SK-N-SH (cell line): ENCODE measurements around the gene GALNT17.

Source experiments
- EP300 ChIP-seq, 2 experiments: IDR thresholded peaks; 2 replicates each; pipeline versions ENCODE4 v1.4.0 to v1.6.1; 2012; ENCODE audit warnings: borderline replicate concordance in 1 of 2, low read depth in 1 of 2, low read length in 1 of 2
- EZH2phosphoT487 ChIP-seq: fragments of 200-600 bp; sonication (generic); IDR thresholded peaks from 2 replicates; pipeline ENCODE4 v1.6.1; 2017; ENCODE audit warnings: low read depth, mixed run types, mild to moderate bottlenecking, antibody characterized with exemption, moderate library complexity, borderline replicate concordance
- FOXJ3 ChIP-seq: sonication (generic); formaldehyde crosslinking; IDR thresholded peaks from 2 replicates; pipeline ENCODE4 v1.5.1; 2020; ENCODE audit warnings: mild to moderate bottlenecking, missing genetic modification reagents
- MXI1 ChIP-seq: IDR thresholded peaks from 2 replicates; pipeline ENCODE4 v1.6.1; 2012; ENCODE audit warnings: mild to moderate bottlenecking, low read depth, low read length, improper control_type of control experiment
- POLR2AphosphoS5 ChIP-seq: IDR thresholded peaks from 2 replicates; pipeline ENCODE4 v1.6.1; 2012; ENCODE audit warnings: low read depth, low read length
- TCF12 ChIP-seq: IDR thresholded peaks from 2 replicates; pipeline ENCODE4 v1.4.0; 2012
- TF ChIP-seq, protein P1 (sequence below): fragments of 200-600 bp; sonication (generic); IDR thresholded peaks from 2 replicates; pipeline ENCODE4 v1.6.1; 2017; ENCODE audit warnings: antibody characterized with exemption, mild to moderate bottlenecking, moderate library complexity
- TF ChIP-seq, protein P2 (sequence below): IDR thresholded peaks from 2 replicates; pipeline ENCODE4 v1.6.1; 2012; ENCODE audit warnings: mild to moderate bottlenecking, low read depth, low read length, moderate library complexity

DNA sequence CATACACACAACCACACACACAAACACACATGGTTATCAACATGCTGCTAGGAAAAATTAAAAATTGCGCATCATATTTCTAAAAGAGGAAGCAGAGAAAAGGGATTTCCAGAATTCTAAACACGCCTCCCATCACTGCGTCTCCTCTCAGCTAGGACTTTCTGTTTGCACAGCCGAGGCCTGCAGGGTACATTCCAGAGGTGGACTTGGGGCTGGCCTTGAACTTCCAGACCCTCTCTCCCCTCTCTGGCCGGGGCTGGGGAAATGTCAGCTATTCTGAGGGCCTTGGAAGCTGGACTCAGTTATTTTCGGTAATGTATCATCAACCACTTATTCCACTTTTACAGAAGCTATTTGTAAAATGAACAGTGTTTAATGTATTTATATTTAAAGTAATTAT is 168.7 kb downstream of the GALNT17 start:
- no peak for TF ChIP-seq POLR2AphosphoS5
- TF ChIP-seq EP300 (IDR thresholded peaks at IDR 0.05; ENCODE audit: borderline replicate concordance in 1 of 2, low read depth in 1 of 2, low read length in 1 of 2): no peak
- TF ChIP-seq, protein P1, sequence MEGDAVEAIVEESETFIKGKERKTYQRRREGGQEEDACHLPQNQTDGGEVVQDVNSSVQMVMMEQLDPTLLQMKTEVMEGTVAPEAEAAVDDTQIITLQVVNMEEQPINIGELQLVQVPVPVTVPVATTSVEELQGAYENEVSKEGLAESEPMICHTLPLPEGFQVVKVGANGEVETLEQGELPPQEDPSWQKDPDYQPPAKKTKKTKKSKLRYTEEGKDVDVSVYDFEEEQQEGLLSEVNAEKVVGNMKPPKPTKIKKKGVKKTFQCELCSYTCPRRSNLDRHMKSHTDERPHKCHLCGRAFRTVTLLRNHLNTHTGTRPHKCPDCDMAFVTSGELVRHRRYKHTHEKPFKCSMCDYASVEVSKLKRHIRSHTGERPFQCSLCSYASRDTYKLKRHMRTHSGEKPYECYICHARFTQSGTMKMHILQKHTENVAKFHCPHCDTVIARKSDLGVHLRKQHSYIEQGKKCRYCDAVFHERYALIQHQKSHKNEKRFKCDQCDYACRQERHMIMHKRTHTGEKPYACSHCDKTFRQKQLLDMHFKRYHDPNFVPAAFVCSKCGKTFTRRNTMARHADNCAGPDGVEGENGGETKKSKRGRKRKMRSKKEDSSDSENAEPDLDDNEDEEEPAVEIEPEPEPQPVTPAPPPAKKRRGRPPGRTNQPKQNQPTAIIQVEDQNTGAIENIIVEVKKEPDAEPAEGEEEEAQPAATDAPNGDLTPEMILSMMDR: no peak
- TF ChIP-seq MXI1: no peak
- TF ChIP-seq TCF12: no peak
- TF ChIP-seq, protein P2, sequence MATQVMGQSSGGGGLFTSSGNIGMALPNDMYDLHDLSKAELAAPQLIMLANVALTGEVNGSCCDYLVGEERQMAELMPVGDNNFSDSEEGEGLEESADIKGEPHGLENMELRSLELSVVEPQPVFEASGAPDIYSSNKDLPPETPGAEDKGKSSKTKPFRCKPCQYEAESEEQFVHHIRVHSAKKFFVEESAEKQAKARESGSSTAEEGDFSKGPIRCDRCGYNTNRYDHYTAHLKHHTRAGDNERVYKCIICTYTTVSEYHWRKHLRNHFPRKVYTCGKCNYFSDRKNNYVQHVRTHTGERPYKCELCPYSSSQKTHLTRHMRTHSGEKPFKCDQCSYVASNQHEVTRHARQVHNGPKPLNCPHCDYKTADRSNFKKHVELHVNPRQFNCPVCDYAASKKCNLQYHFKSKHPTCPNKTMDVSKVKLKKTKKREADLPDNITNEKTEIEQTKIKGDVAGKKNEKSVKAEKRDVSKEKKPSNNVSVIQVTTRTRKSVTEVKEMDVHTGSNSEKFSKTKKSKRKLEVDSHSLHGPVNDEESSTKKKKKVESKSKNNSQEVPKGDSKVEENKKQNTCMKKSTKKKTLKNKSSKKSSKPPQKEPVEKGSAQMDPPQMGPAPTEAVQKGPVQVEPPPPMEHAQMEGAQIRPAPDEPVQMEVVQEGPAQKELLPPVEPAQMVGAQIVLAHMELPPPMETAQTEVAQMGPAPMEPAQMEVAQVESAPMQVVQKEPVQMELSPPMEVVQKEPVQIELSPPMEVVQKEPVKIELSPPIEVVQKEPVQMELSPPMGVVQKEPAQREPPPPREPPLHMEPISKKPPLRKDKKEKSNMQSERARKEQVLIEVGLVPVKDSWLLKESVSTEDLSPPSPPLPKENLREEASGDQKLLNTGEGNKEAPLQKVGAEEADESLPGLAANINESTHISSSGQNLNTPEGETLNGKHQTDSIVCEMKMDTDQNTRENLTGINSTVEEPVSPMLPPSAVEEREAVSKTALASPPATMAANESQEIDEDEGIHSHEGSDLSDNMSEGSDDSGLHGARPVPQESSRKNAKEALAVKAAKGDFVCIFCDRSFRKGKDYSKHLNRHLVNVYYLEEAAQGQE: no peak
- TF ChIP-seq EZH2phosphoT487: no peak
- TF ChIP-seq FOXJ3: no peak
